MCF 10A (cell line): ENCODE data around the gene GIN1. TPM values are rescaled to one million over a fixed set of nuclear protein-coding genes. Genes with fewer than 3 reads are reported as not detected.

Experiments
- BruUV-seq: library from RNA; stranded (reverse); fragments of 400-500 nt; replicated peaks from 2 replicates; lab custom pipeline; 2021; lab: Mats Ljungman, UMichigan
- CTCF ChIA-PET: fragments of 300-600 bp; sonication (Branson Sonifier 250); formaldehyde crosslinking; extraction: SDS; loops from one replicate; lab custom pipeline; 2021; ENCODE audit warnings: antibody characterized with exemption, inconsistent platforms; lab: Yijun Ruan, JAX
- POLR2A ChIA-PET: fragments of 300-600, 350-650 bp; sonication (Branson Sonifier 250); formaldehyde crosslinking; extraction: SDS; loops from one replicate; lab custom pipeline; 2020; ENCODE audit warnings: antibody characterized with exemption, inconsistent platforms; lab: Yijun Ruan, JAX
- DNase-seq: peaks from one replicate; pipeline ENCODE4 v3.0.0-alpha.2; 2018; ENCODE audit not compliant: unreplicated experiment
- H3K27ac Mint-ChIP-seq: one replicate; pipeline ENCODE4 v1.8.0; 2022; ENCODE audit warnings: mild to moderate bottlenecking, low read depth, mixed read lengths; ENCODE audit not compliant: unreplicated experiment
- H3K27me3 Mint-ChIP-seq: one replicate; pipeline ENCODE4 v1.8.0; 2022; ENCODE audit warnings: mixed read lengths; ENCODE audit not compliant: insufficient read depth, unreplicated experiment
- H3K36me3 Mint-ChIP-seq: one replicate; pipeline ENCODE4 v1.8.0; 2022; ENCODE audit warnings: mild to moderate bottlenecking, moderate library complexity, mixed read lengths; ENCODE audit not compliant: insufficient read depth, unreplicated experiment
- H3K4me1 Mint-ChIP-seq: one replicate; pipeline ENCODE4 v1.8.0; 2022; ENCODE audit warnings: mixed read lengths; ENCODE audit not compliant: insufficient read depth, unreplicated experiment
- H3K4me3 Mint-ChIP-seq: one replicate; pipeline ENCODE4 v1.8.0; 2022; ENCODE audit warnings: mild to moderate bottlenecking, moderate library complexity, mixed read lengths; ENCODE audit not compliant: unreplicated experiment
- H3K9me3 Mint-ChIP-seq: one replicate; pipeline ENCODE4 v1.8.0; 2022; ENCODE audit warnings: mixed read lengths; ENCODE audit not compliant: unreplicated experiment
- intact Hi-C: fragments of 100-400 bp; cut with micrococcal nuclease; formaldehyde crosslinking; loops from 2 replicates; pipeline ENCODE4 v1.14.1; 2022
- total RNA-seq: library from RNA; stranded (reverse); gene quantifications from 2 replicates; pipeline ENCODE4 v1.2.3, GENCODE V29; 2022
- TF ChIP-seq, protein P1 (sequence below): fragments of 200-600 bp; IDR thresholded peaks from one replicate; pipeline ENCODE4 v1.8.0; 2022; ENCODE audit warnings: antibody characterized with exemption, mild to moderate bottlenecking; ENCODE audit not compliant: unreplicated experiment

Gene GIN1
- total RNA-seq, 1 experiment from 2014 or later = 16.2 TPM

GRCh38 chr5:103112910-103113309, 7.0 kb downstream of the GIN1 start:
- Mint-ChIP-seq H3K4me1 (no peaks in the 10 kb centered on the region), H3K36me3 (no peaks in the 10 kb centered on the region), H3K27me3 (no peaks in the 10 kb centered on the region), H3K9me3 (no peaks in the 10 kb centered on the region), H3K27ac (no peak overlapping the region), H3K4me3 (no peak overlapping the region)
- intact Hi-C loops = no loop called here
- TF ChIP-seq, protein P1, sequence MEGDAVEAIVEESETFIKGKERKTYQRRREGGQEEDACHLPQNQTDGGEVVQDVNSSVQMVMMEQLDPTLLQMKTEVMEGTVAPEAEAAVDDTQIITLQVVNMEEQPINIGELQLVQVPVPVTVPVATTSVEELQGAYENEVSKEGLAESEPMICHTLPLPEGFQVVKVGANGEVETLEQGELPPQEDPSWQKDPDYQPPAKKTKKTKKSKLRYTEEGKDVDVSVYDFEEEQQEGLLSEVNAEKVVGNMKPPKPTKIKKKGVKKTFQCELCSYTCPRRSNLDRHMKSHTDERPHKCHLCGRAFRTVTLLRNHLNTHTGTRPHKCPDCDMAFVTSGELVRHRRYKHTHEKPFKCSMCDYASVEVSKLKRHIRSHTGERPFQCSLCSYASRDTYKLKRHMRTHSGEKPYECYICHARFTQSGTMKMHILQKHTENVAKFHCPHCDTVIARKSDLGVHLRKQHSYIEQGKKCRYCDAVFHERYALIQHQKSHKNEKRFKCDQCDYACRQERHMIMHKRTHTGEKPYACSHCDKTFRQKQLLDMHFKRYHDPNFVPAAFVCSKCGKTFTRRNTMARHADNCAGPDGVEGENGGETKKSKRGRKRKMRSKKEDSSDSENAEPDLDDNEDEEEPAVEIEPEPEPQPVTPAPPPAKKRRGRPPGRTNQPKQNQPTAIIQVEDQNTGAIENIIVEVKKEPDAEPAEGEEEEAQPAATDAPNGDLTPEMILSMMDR = no peak
- ChIA-PET POLR2A (no interaction called here), CTCF (interaction anchor here (0.6 to 1.7 kb wide), 3 partner anchors 13 to 112 kb away, joined by 3 to 7 read pairs (median 4); no protein-coding TSS in a partner anchor)
- BruUV-seq = no TSS peak
- no peak for DNase-seq

DNA sequence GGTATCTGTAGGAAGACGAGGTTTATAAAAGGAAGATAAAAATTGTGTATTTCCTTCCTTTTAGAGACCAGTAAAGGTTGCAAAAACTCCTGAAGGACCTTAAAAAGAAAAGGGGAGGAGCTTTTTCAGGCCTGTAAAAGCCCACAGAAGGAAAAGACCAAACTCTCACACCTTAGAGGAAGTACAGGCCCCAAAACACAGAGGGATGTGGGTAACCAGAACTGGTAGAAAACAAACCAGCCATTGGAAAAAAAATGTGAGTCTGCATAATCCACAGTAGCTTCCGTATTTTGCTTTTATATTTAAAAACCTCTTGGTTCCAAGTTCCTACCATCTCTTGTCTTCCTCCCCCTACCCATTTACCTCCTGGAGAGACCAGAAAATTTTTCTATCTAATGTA, 8.5 kb downstream of the GIN1 start:
- TF ChIP-seq, protein P1 = no peak
- H3K4me3 Mint-ChIP-seq = no peak overlapping the region
- H3K4me1 Mint-ChIP-seq = no peaks in the 10 kb centered on the region
- H3K27me3 Mint-ChIP-seq = no peaks in the 10 kb centered on the region
- intact Hi-C loops = no loop called here
- no peak overlapping the region for H3K27ac Mint-ChIP-seq
- H3K36me3 Mint-ChIP-seq = no peaks in the 10 kb centered on the region
- no TSS peak for BruUV-seq
- no peak for DNase-seq
- CTCF ChIA-PET = no interaction called here
- H3K9me3 Mint-ChIP-seq = no peaks in the 10 kb centered on the region
- POLR2A ChIA-PET = interaction anchor here (0.7 kb wide), 1 partner anchor 661 kb away, joined by 3 read pairs; no protein-coding TSS in a partner anchor

GRCh38 chr5:103110403-103110802, 9.5 kb downstream of the GIN1 start:
- intact Hi-C loops = no loop called here
- no TSS peak for BruUV-seq
- CTCF ChIA-PET = no interaction called here
- no peak overlapping the region for H3K4me3 Mint-ChIP-seq
- TF ChIP-seq, protein P1 = no peak
- no peaks in the 10 kb centered on the region for H3K36me3 Mint-ChIP-seq
- no peaks in the 10 kb centered on the region for H3K4me1 Mint-ChIP-seq
- POLR2A ChIA-PET = no interaction called here
- H3K9me3 Mint-ChIP-seq = no peaks in the 10 kb centered on the region
- DNase-seq = no peak
- no peaks in the 10 kb centered on the region for H3K27me3 Mint-ChIP-seq
- no peak overlapping the region for H3K27ac Mint-ChIP-seq

- H3K27ac Mint-ChIP-seq = no peak overlapping the region
- H3K27me3 Mint-ChIP-seq = no peaks in the 10 kb centered on the region
- intact Hi-C loops = no loop called here
- TF ChIP-seq, protein P1 = no peak
- ChIA-PET CTCF (interaction anchor here (0.6 to 0.7 kb wide), 2 partner anchors 37 to 50 kb away, joined by 3 read pairs; no protein-coding TSS in a partner anchor), POLR2A (interaction anchor here (5.9 kb wide), 1 partner anchor 10 kb away, joined by 29 read pairs; the partner anchor contains the start of genes GIN1 and PPIP5K2)
- DNase-seq = no peak
- no peaks in the 10 kb centered on the region for H3K9me3 Mint-ChIP-seq
- no peak overlapping the region for H3K4me3 Mint-ChIP-seq
- H3K36me3 Mint-ChIP-seq = no peaks in the 10 kb centered on the region
- BruUV-seq = no TSS peak
- H3K4me1 Mint-ChIP-seq = no peaks in the 10 kb centered on the region
Measured at GRCh38 chr5:103109277-103109676, 10.7 kb downstream of the GIN1 start.
